ENCODE measurements around the gene COL6A5.

GRCh38 chr3:130300888-130301287, 44.6 kb upstream of the COL6A5 start:
- TF ChIP-seq CTCF (IDR thresholded peaks at IDR 0.05): no peak
- TF ChIP-seq POLR2A (IDR thresholded peaks at IDR 0.05): no peak
